Heart left ventricle (tissue), 16 donors: Measurements from ENCODE around the gene EFNA5. TPM values are rescaled to one million over a fixed set of nuclear protein-coding genes. Genes with fewer than 3 reads are reported as not detected.

Source experiments
- ATAC-seq, 4 donors: fragments of 200-7000 bp; cut with Tn5 transposase; one replicate each; pipeline ENCODE4 v1.9.1; 2020 to 2022; ENCODE audit warnings: moderate library complexity in 4 of 4, mild to moderate bottlenecking in 3 of 4, moderate number of reproducible peaks in 1 of 4
- DNase-seq, 5 donors: peaks; one replicate each; pipeline ENCODE4 v3.0.0-alpha.2; 2020
- H3K27ac ChIP-seq, 12 donors: fragments of 200-600 bp; sonication (generic) in 4 of 12; one replicate each; pipeline versions ENCODE4 v1.5.0 to v1.8.0; 2016 to 2022; ENCODE audit warnings: mild to moderate bottlenecking in 2 of 12
- H3K27me3 ChIP-seq, 9 donors: fragments of 200-600 bp; sonication (generic) in 2 of 9; one replicate each; pipeline versions ENCODE4 v1.5.1 to v1.8.0; 2016 to 2022; ENCODE audit warnings: mild to moderate bottlenecking in 3 of 9
- H3K36me3 ChIP-seq, 9 donors: fragments of 200-600 bp; sonication (generic) in 2 of 9; one replicate each; pipeline versions ENCODE4 v1.5.0 to v1.8.0; 2018 to 2022; ENCODE audit warnings: mild to moderate bottlenecking in 2 of 9
- H3K4me1 ChIP-seq, 12 donors: fragments of 200-600 bp; sonication (generic) in 4 of 12; one replicate each; pipeline versions ENCODE4 v1.5.0 to v1.8.0; 2016 to 2022; ENCODE audit warnings: mild to moderate bottlenecking in 3 of 12
- H3K4me3 ChIP-seq, 12 donors: fragments of 200-600 bp; sonication (generic) in 4 of 12; one replicate each; pipeline versions ENCODE4 v1.5.0 to v1.8.0; 2017 to 2022; ENCODE audit warnings: mild to moderate bottlenecking in 9 of 12, moderate library complexity in 4 of 12
- H3K9me3 ChIP-seq, 12 donors: fragments of 200-600 bp; sonication (generic) in 4 of 12; one replicate each; pipeline versions ENCODE4 v1.5.0 to v1.8.0; 2016 to 2022; ENCODE audit warnings: mild to moderate bottlenecking in 1 of 12
- CTCF ChIP-seq, 12 donors: fragments of 200-600 bp; sonication (generic) in 4 of 12; IDR thresholded peaks; one replicate each; pipeline versions ENCODE4 v1.5.0 to v1.8.0; 2018 to 2022; ENCODE audit warnings: antibody characterized with exemption in 12 of 12, mild to moderate bottlenecking in 5 of 12
- POLR2A ChIP-seq, 2 donors: fragments of 450-650 bp; IDR thresholded peaks; one replicate each; pipeline ENCODE4 v1.6.1; 2017; ENCODE audit warnings: antibody characterized with exemption in 2 of 2, mild to moderate bottlenecking in 2 of 2, moderate library complexity in 2 of 2
- WGBS, 4 donors: extraction: QIAGEN DNeasy Blood & Tissue Kit in 2 of 4; methylation state at CpG; one replicate each; pipeline versions ENCODE4 v1.1.5 to v1.1.7; 2013 to 2018; 5-methylcytosine and 5-hydroxymethylcytosine counted together
- intact Hi-C, 10 donors: fragments of 100-400 bp; cut with DNase I; formaldehyde crosslinking; loops; one replicate each; pipeline versions ENCODE4 v1.11.1 to v1.14.2; 2022
- polyA plus RNA-seq, 2 donors: library from polyadenylated mRNA; stranded (reverse); fragments of 200-250 nt; gene quantifications; one replicate each; pipeline ENCODE4 v1.2.3, GENCODE V29; 2013
- total RNA-seq, 9 donors: library from RNA; depleted of rRNA in 2 of 9; stranded (reverse); fragments of >200 nt in 2 of 9; fragmentation: NEBNext Ultra II Directional in 3 of 9; extraction: Animal tissue kit (Norgen Biotek cat#: 25700) in 3 of 9; gene quantifications; one replicate each; pipeline versions ENCODE4 v1.1.0 to v1.2.4, GENCODE V29; 2016 to 2023
- donor health status: ischemic (EF 13 %, LVEDD 7.1; RV severe dilation, severe dysfunction).
- donor health status: healthy with polysubstance abuse.
- donor health status: DM: no; HTN: yes; CAD: no.
- donor health status: DM: no; HTN: no; CAD: no.
- donor health status: ischemic (EF 25% LVEDD 6.9; RV normal size, moderate dysfunction).
- donor health status: ischemic (EF 25% LVEDD 5.7; RV mildly dilated, moderate dysfunction).
- donor health status: healthy.
- donor health status: DM: yes; HTN: yes; CAD: no.
- donor health status: ischemic (EF 35%, LVEDD 5.7; RV mildly dilated, moderate dysfunction).
- donor health status: nonischemic (EF 11% LVEDD 7.7; RV severe dilation, severe dysfunction).
- donor health status: DM: yes; HTN: yes; CAD: no.
- donor health status: PGD.
- donor health status: ischemic (EF 29% LVEDD 5.4; RV normal size, mild dysfunction).
- donor health status: nonischemic (EF 23%, LVEDD 6.1; RV moderate dilation, normal function).

The EFNA5 gene
- total and polyA plus RNA-seq, 11 donors = 6.1 to 58.4 (median 28.3) TPM

GRCh38 chr5:107680099-107680498 lies 9.4 kb upstream of the EFNA5 start:
- intact Hi-C loops = no loop called here

GRCh38 chr5:107676702-107677101 lies 6.0 kb upstream of the EFNA5 start:
- Histone ChIP-seq H3K9me3 (no peaks in the 10 kb centered on the region), H3K27ac (no peak overlapping the region), H3K27me3 (peaks cover 0 to 45% (median 3%) of the 10 kb centered on the region in 9 donors), H3K36me3 (no peaks in the 10 kb centered on the region), H3K4me1 (peaks cover 0 to 19% (median 6%) of the 10 kb centered on the region in 12 donors), H3K4me3 (no peak overlapping the region)
- intact Hi-C loops = loop anchor here in 7 of 10 donors (10.0 kb wide), 9 partner anchors 212 to 1412 kb away; no protein-coding TSS in a partner anchor
- ATAC-seq (no peak), DNase-seq (no peak)
- no peak for TF ChIP-seq CTCF (IDR thresholded peaks at IDR 0.05)
- TF ChIP-seq POLR2A (IDR thresholded peaks at IDR 0.05) = no peak

More at GRCh38 chr5:107680099-107680498, 9.4 kb upstream of the EFNA5 start:
- Histone ChIP-seq H3K36me3 (no peaks in the 10 kb centered on the region), H3K9me3 (no peaks in the 10 kb centered on the region), H3K4me1 (no peaks in the 10 kb centered on the region), H3K27me3 (peaks cover 0 to 17% (median 0%) of the 10 kb centered on the region in 9 donors), H3K27ac (no peak overlapping the region), H3K4me3 (no peak overlapping the region)
- TF ChIP-seq CTCF (IDR thresholded peaks at IDR 0.05) (no peak), POLR2A (IDR thresholded peaks at IDR 0.05) (no peak)
- DNase-seq (no peak), ATAC-seq (no peak)

GRCh38 chr5:107675201-107675600 lies 4.5 kb upstream of the EFNA5 start:
- H3K4me1 ChIP-seq = peaks cover 0 to 31% (median 7%) of the 10 kb centered on the region in 12 donors
- no peaks in the 10 kb centered on the region for H3K36me3 ChIP-seq
- no peak overlapping the region for H3K27ac ChIP-seq
- no peak overlapping the region for H3K4me3 ChIP-seq
- intact Hi-C loops = loop anchor here in 7 of 10 donors (10.0 kb wide), 9 partner anchors 210 to 1410 kb away; no protein-coding TSS in a partner anchor
- H3K9me3 ChIP-seq = no peaks in the 10 kb centered on the region
- no peak for DNase-seq
- no peak for ATAC-seq
- no peak for TF ChIP-seq CTCF (IDR thresholded peaks at IDR 0.05)
- TF ChIP-seq POLR2A (IDR thresholded peaks at IDR 0.05) = no peak
- H3K27me3 ChIP-seq = peaks cover 0 to 60% (median 8%) of the 10 kb centered on the region in 9 donors
- 75 to 81% (median 75%) methylated on average over 9 of the region's 9 CpGs for WGBS, 4 donors

GRCh38 chr5:107674655-107675054 lies 3.9 kb upstream of the EFNA5 start:
- Histone ChIP-seq H3K27me3 (peaks cover 0 to 65% (median 11%) of the 10 kb centered on the region in 9 donors), H3K4me3 (no peak overlapping the region), H3K9me3 (no peaks in the 10 kb centered on the region), H3K4me1 (peaks cover 0 to 37% (median 9%) of the 10 kb centered on the region in 12 donors), H3K36me3 (no peaks in the 10 kb centered on the region), H3K27ac (no peak overlapping the region)
- ATAC-seq = no peak
- no peak for TF ChIP-seq POLR2A (IDR thresholded peaks at IDR 0.05)
- TF ChIP-seq CTCF (IDR thresholded peaks at IDR 0.05) = no peak
- intact Hi-C loops = loop anchor here in 9 of 10 donors (5.0 to 10.0 kb wide), 14 partner anchors 72 to 1410 kb away; no protein-coding TSS in a partner anchor
- 84 to 87% (median 85%) methylated on average over 4 of the region's 4 CpGs for WGBS, 4 donors
- DNase-seq = no peak
